NCI-H1417 treated with DMSO at 0.1 percent for 48 hours (cell line): ENCODE results near the gene KCND1.

Experiments used
- DNase-seq: peaks from one replicate; lab custom pipeline; 2025; lab: John Stamatoyannopoulos, UW

The KCND1 gene

DNA sequence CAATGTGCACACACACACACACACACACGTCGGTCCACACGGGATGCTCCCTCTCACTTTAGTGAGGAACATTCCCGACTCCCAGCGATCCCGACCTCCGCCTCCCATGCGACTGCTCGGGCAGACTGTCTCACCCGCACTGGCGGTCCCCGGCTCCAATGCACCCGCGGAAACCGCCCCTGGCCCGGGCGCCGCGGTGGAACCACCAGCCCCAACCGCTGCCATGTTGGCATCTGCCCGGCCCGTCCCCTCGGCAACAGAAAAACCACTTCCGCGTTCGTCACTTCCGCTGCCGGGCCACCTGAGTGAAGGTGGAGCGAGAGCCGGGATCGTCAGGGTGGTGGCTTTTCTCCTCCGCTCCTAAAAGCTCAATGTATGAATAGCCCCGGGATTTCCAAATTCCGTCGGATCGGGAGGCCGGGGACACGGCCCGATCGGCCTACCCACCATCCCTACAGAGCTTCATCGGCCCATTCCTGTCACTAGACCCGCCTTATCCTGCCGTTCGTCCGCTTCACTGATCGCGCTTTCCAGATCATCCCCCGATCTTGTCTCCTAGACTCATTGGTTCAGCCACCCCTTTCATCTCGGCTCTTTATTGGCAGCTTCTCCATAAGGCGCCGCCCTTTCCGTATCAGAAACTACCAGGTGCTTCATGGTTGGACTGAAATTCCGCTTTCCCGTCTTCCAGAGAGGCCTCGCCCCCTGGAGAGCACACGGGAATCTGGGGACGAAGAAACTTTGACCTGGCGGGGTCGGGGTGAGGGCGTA is 60.0 kb downstream of the KCND1 start, which contains the start of gene SLC35A2:
TSS of gene SLC35A2 (minus strand) at position 235 of the 771 bp plus-strand sequence. CDS start at position 225, 10 bp downstream.
- DNase-seq, result peak; percentile 46
